Measurements from ENCODE around the gene ANGPTL7. TPM values are rescaled to one million over a fixed set of nuclear protein-coding genes. Genes with fewer than 3 reads are reported as not detected.

The ANGPTL7 gene
- total RNA-seq, 3 donors from 2014 or later (not counting 1 experiment from before 2014, with no cell fraction given): not detected

GRCh38 chr1:11215381-11216005 is 26.3 kb downstream of the ANGPTL7 start:
- Mint-ChIP-seq H3K27ac (peak overlapping the region in 1 of 2 donors; percentile 11), H3K4me3 (no peak overlapping the region), H3K36me3 (peaks cover 57% of the 10 kb centered on the region), H3K9me3 (no peaks in the 10 kb centered on the region), H3K4me1 (no peaks in the 10 kb centered on the region), H3K27me3 (ENCODE audit: low read depth in 2 of 2) (no peaks in the 10 kb centered on the region)
- TF ChIP-seq CTCF (IDR thresholded peaks at IDR 0.05): no peak
- ATAC-seq (no peak), DNase-seq (no peak)
- no peaks in the 10 kb centered on the region for H3K9me3 ChIP-seq (ENCODE audit: control insufficient read depth, insufficient read depth, low read length)
- WGBS (ENCODE audit: insufficient coverage): 100% methylated on average over 1 of the region's 2 CpGs
- intact Hi-C loops (cut with micrococcal nuclease): no loop called here
- no peak overlapping the region for H3K27ac ChIP-seq (ENCODE audit: low read length)
- peaks cover 75% of the 10 kb centered on the region for H3K36me3 ChIP-seq (ENCODE audit: control insufficient read depth, insufficient read depth, low read length)
- no peaks in the 10 kb centered on the region for H3K4me1 ChIP-seq (ENCODE audit: control insufficient read depth, insufficient read depth, low read length)
- H3K4me3 ChIP-seq (ENCODE audit: low read length): no peak overlapping the region
- no peaks in the 10 kb centered on the region for H3K27me3 ChIP-seq (ENCODE audit: control insufficient read depth, insufficient read depth, low read length)

DNA sequence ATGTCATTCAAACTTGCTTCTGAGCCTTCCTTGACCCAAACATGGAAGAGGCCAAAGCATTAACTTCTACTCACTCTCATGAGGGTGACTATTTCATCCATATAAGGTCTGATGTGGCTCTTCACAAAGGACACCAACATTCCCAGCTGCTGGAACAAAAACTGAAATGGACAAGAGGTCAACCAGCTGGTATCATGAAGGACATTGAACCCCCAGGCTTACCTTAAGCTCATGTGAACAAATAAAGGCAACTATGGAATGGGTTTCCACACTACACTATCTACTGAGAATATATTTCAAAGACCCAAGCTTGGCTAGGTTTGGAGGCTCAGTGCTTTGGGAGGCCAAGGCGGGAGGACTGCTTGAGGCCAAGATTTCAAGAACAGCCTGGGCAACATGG is 26.9 kb downstream of the ANGPTL7 start:
- Mint-ChIP-seq H3K9me3 (no peaks in the 10 kb centered on the region), H3K4me1 (no peaks in the 10 kb centered on the region), H3K36me3 (peaks cover 55% of the 10 kb centered on the region), H3K27me3 (ENCODE audit: low read depth in 2 of 2) (no peaks in the 10 kb centered on the region), H3K4me3 (no peak overlapping the region), H3K27ac (peak overlapping the region in 1 of 2 donors; percentile 11)
- TF ChIP-seq CTCF (IDR thresholded peaks at IDR 0.05): no peak
- no peaks in the 10 kb centered on the region for H3K9me3 ChIP-seq (ENCODE audit: control insufficient read depth, insufficient read depth, low read length)
- intact Hi-C loops (cut with micrococcal nuclease): no loop called here
- no peak overlapping the region for H3K27ac ChIP-seq (ENCODE audit: low read length)
- no peak overlapping the region for H3K4me3 ChIP-seq (ENCODE audit: low read length)
- WGBS (ENCODE audit: insufficient coverage): 100% methylated on average over 1 of the region's 1 CpG
- no peaks in the 10 kb centered on the region for H3K4me1 ChIP-seq (ENCODE audit: control insufficient read depth, insufficient read depth, low read length)
- DNase-seq: no peak
- no peaks in the 10 kb centered on the region for H3K27me3 ChIP-seq (ENCODE audit: control insufficient read depth, insufficient read depth, low read length)
- no peak for ATAC-seq
- H3K36me3 ChIP-seq (ENCODE audit: control insufficient read depth, insufficient read depth, low read length): peaks cover 71% of the 10 kb centered on the region

GRCh38 chr1:11227106-11228077 is 38.2 kb downstream of the ANGPTL7 start:
- H3K4me1 Mint-ChIP-seq: peaks cover 5 to 6% of the 10 kb centered on the region in 2 donors
- ATAC-seq: no peak
- intact Hi-C loops (cut with micrococcal nuclease): no loop called here
- no peaks in the 10 kb centered on the region for H3K27me3 Mint-ChIP-seq (ENCODE audit: low read depth in 2 of 2)
- Histone ChIP-seq H3K27me3 (ENCODE audit: control insufficient read depth, insufficient read depth, low read length) (no peaks in the 10 kb centered on the region), H3K4me3 (ENCODE audit: low read length) (no peak overlapping the region), H3K36me3 (ENCODE audit: control insufficient read depth, insufficient read depth, low read length) (peaks cover 71% of the 10 kb centered on the region), H3K27ac (ENCODE audit: low read length) (no peak overlapping the region), H3K4me1 (ENCODE audit: control insufficient read depth, insufficient read depth, low read length) (peaks cover 4% of the 10 kb centered on the region), H3K9me3 (ENCODE audit: control insufficient read depth, insufficient read depth, low read length) (no peaks in the 10 kb centered on the region)
- H3K27ac Mint-ChIP-seq: no peak overlapping the region
- no peaks in the 10 kb centered on the region for H3K9me3 Mint-ChIP-seq
- no peak for TF ChIP-seq CTCF (IDR thresholded peaks at IDR 0.05)
- WGBS (ENCODE audit: insufficient coverage): 89% methylated on average over 10 of the region's 10 CpGs
- H3K36me3 Mint-ChIP-seq: peaks cover 41% of the 10 kb centered on the region
- no peak for DNase-seq
- no peak overlapping the region for H3K4me3 Mint-ChIP-seq

Data from natural killer cell (primary cell).